ENCODE results near the gene ZFAND3.

Gene ZFAND3

DNA sequence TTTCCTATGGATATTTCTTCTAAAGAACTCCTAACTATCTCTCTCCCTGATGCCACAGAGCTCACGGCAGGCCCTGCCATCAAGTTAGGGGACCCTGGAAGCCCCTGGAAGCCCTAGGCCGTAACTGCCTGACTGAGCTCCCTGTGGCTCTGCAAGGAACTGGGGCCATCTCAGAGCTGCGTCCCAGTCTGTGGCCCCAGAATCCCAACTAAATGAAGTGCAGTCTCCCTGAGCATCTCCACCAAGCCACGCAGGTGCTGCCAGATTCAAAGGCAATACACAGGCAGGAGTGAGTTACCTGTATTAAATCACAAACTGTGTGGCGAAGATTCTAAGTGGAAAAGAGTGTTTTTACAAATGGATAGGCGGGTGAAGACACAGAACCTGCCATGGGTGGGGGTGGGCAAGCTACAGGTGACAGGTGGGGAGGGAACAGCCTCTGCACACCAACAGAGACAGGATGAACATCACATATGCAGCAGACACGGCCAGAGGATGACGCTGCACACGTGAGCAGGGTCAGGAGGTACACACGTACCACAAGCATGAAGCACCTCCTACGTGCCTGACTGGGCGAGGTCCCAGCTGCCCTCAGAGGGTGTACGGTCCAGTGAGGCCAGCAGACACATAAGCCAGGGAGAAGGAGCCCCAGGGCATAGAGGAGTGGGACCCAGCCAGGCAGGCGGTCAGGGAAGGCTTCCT is 358.5 kb downstream of the ZFAND3 start:
- no peak for DNase-seq (ENCODE audit: low read depth)
- TF ChIP-seq CTCF (conservative IDR thresholded peaks at IDR 0.05; ENCODE audit: low read depth, low read length), result no peak

DNA sequence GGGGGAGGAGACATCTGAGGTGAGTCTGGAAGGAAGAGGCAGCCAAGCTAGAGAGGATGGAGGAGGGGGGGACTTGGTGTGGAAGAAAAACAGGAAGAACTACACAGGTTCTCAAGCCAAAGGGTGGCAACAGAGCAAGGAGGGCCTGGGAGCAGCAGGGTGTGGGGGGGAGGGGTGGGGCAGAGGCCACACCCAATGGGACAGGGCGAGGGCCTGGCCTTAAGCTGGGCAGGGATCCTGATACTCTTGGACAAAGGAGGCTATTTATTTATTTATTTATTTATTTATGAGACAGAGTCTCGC is 359.0 kb downstream of the ZFAND3 start:
- no peak for TF ChIP-seq CTCF (conservative IDR thresholded peaks at IDR 0.05; ENCODE audit: low read depth, low read length)
- H3K4me3 ChIP-seq (ENCODE audit: low read length), result no peak overlapping the region
- DNase-seq (ENCODE audit: low read depth), result no peak

More for the DNA sequence above, 358.5 kb downstream of the ZFAND3 start:
- no peak overlapping the region for H3K4me3 ChIP-seq (ENCODE audit: low read length)

DNA sequence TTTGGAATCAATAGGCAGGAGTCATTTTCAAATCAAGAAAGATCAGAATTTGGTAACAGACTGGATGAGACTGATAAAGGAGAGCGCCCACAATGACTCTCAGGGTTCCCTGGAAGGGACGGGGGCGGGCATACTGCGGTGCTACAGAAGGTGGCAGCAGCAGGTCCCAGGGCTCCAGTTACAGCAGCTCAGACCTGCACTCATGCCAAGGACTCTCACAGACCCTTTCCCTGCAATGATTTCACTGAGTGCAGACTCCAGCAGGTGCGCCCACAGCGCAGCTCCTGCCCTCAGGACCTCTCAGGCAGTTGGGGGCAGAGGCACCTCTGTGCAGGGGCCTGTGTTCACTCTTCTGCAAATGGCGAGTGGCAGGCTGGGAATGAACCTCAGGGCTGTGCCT is 359.8 kb downstream of the ZFAND3 start:
- TF ChIP-seq CTCF (conservative IDR thresholded peaks at IDR 0.05; ENCODE audit: low read depth, low read length), result no peak

GRCh38 chr6:38179794-38180430 is 360.4 kb downstream of the ZFAND3 start:
- no peak for DNase-seq (ENCODE audit: low read depth)
- TF ChIP-seq CTCF (conservative IDR thresholded peaks at IDR 0.05; ENCODE audit: low read depth, low read length), result no peak
- no peak overlapping the region for H3K4me3 ChIP-seq (ENCODE audit: low read length)

More for the DNA sequence above, 359.8 kb downstream of the ZFAND3 start:
- DNase-seq (ENCODE audit: low read depth), result no peak
- no peak overlapping the region for H3K4me3 ChIP-seq (ENCODE audit: low read length)

DNA sequence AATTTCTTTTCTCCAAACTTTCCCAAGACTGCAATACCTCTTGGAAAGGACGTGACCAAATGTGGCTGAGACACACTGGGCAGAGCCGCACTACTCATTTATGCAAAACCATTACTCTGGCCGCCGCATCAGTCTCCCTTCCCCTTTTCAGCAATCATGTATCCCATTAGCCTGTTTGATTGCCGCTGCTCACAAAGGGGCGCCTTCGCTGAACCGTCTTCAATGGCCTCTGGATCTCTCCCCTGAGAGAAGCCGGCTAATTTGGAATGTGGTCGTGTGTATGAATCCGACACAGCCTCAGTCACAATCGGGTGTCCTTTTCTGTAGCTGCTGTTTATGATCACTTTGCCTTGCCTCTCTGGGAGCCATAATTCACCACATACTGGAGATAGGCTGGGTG is 361.1 kb downstream of the ZFAND3 start:
- H3K4me3 ChIP-seq (ENCODE audit: low read length), result no peak overlapping the region
- TF ChIP-seq CTCF (conservative IDR thresholded peaks at IDR 0.05; ENCODE audit: low read depth, low read length), result no peak
- no peak for DNase-seq (ENCODE audit: low read depth)

GRCh38 chr6:38182426-38182825 is 362.9 kb downstream of the ZFAND3 start:
- H3K4me3 ChIP-seq (ENCODE audit: low read length), result no peak overlapping the region
- DNase-seq (ENCODE audit: low read depth), result no peak
- no peak for TF ChIP-seq CTCF (conservative IDR thresholded peaks at IDR 0.05; ENCODE audit: low read depth, low read length)

All from retinal pigment epithelial cell (primary cell).